DMS79 (cell line): Measurements from ENCODE around the gene GNS.
A peak's percentile ranks its signal among the peaks of the same experiment; 100 is the strongest.
"Not testable (repeated sequence)": the region's sequence is repeated elsewhere in the genome, so short reads cannot be mapped to it uniquely, and the experiment has no call there.

Experiments
- DNase-seq: peaks from one replicate; lab custom pipeline; 2025; lab: John Stamatoyannopoulos, UW

The GNS gene

GRCh38 chr12:64759035-64759894, at the start of gene GNS:
GNS (minus strand) TSS chr12:64759406; CDS start chr12:64759276, 130 bp downstream.
- DNase-seq, result peak; percentile 67

- no peak for DNase-seq
Observed at GRCh38 chr12:64808110-64808509, 48.9 kb upstream of the GNS start.

GRCh38 chr12:64806593-64807460, 47.6 kb upstream of the GNS start:
- DNase-seq, result no peak

GRCh38 chr12:64806173-64806572, 47.0 kb upstream of the GNS start:
- no peak for DNase-seq

GRCh38 chr12:64802180-64802775, 43.1 kb upstream of the GNS start:
- DNase-seq, result not testable (repeated sequence)

GRCh38 chr12:64801381-64801780, 42.2 kb upstream of the GNS start:
- no peak for DNase-seq

- no peak for DNase-seq
Observed at GRCh38 chr12:64800640-64801039, 41.4 kb upstream of the GNS start.

- no peak for DNase-seq
Observed at GRCh38 chr12:64798165-64798564, 39.0 kb upstream of the GNS start.

- no peak for DNase-seq
Observed at GRCh38 chr12:64797156-64797555, 38.0 kb upstream of the GNS start.

GRCh38 chr12:64796205-64796845, 37.1 kb upstream of the GNS start:
- DNase-seq, result no peak

- no peak for DNase-seq
Observed at GRCh38 chr12:64794305-64794704, 35.1 kb upstream of the GNS start.

- no peak for DNase-seq
Observed at GRCh38 chr12:64793610-64794009, 34.4 kb upstream of the GNS start.

GRCh38 chr12:64792128-64792527, 32.9 kb upstream of the GNS start:
- no peak for DNase-seq

- DNase-seq, result no peak
Observed at GRCh38 chr12:64791036-64791435, 31.8 kb upstream of the GNS start.

GRCh38 chr12:64790166-64790565, 31.0 kb upstream of the GNS start:
- no peak for DNase-seq

- DNase-seq, result no peak
Observed at GRCh38 chr12:64785838-64786237, 26.6 kb upstream of the GNS start.

GRCh38 chr12:64782191-64782876, 23.1 kb upstream of the GNS start:
- DNase-seq, result no peak

GRCh38 chr12:64781280-64782190, 22.3 kb upstream of the GNS start:
- no peak for DNase-seq

GRCh38 chr12:64780531-64781279, 21.5 kb upstream of the GNS start:
- no peak for DNase-seq

GRCh38 chr12:64780132-64780530, 20.9 kb upstream of the GNS start:
- no peak for DNase-seq
